CD14-positive monocyte (primary cell): ENCODE measurements around the gene ISG20. TPM values are rescaled to one million over a fixed set of nuclear protein-coding genes. Genes with fewer than 3 reads are reported as not detected.
A peak's percentile ranks its signal among the peaks of the same experiment; 100 is the strongest.
"Not testable (repeated sequence)": the region's sequence is repeated elsewhere in the genome, so short reads cannot be mapped to it uniquely, and the experiment has no call there.

ENCODE experiments used
- DNase-seq, 3 donors: peaks; one replicate each; pipeline ENCODE4 v3.0.0-alpha.2; 2011 to 2022
- H2AFZ ChIP-seq: 2 replicates; pipeline ENCODE4 v1.6.0; 2012; ENCODE audit warnings: mild to moderate bottlenecking, low read depth, low read length, inconsistent platforms; ENCODE audit not compliant: insufficient read depth, poor library complexity, severe bottlenecking
- H3K27ac ChIP-seq, 2 donors: 1 replicate in 1 of 2; 2 replicates in 1 of 2; pipeline ENCODE4 v1.5.1; 2012 to 2013; ENCODE audit warnings: low read length in 2 of 2, control low read depth in 1 of 2, inconsistent platforms in 1 of 2, low read depth in 1 of 2, mild to moderate bottlenecking in 1 of 2
- H3K27me3 ChIP-seq, 2 donors: one replicate each; pipeline versions ENCODE4 v1.6.0 to v1.6.1; 2011 to 2013; ENCODE audit warnings: low read length in 2 of 2; ENCODE audit not compliant: control insufficient read depth in 2 of 2, insufficient read depth in 2 of 2
- H3K36me3 ChIP-seq, 2 donors: replicated peaks in 1 of 2; 1 replicate in 1 of 2; 2 replicates in 1 of 2; pipeline versions ENCODE4 v1.5.1 to v1.6.1; 2012 to 2013; ENCODE audit warnings: low read length in 2 of 2, control low read depth in 1 of 2, inconsistent platforms in 1 of 2, mild to moderate bottlenecking in 1 of 2; ENCODE audit not compliant: insufficient read depth in 2 of 2, control insufficient read depth in 1 of 2
- H3K4me1 ChIP-seq, 2 donors: 1 replicate in 1 of 2; 2 replicates in 1 of 2; pipeline versions ENCODE4 v1.5.1 to v1.6.1; 2012 to 2013; ENCODE audit warnings: low read length in 2 of 2, control low read depth in 1 of 2, inconsistent platforms in 1 of 2, mild to moderate bottlenecking in 1 of 2, moderate library complexity in 1 of 2; ENCODE audit not compliant: insufficient read depth in 2 of 2, control insufficient read depth in 1 of 2
- H3K4me2 ChIP-seq: replicated peaks from 2 replicates; pipeline ENCODE3; 2012; ENCODE audit warnings: low read length, moderate library complexity, mild to moderate bottlenecking; ENCODE audit not compliant: poor library complexity, severe bottlenecking; ENCODE audit errors: extremely low read depth
- H3K4me3 ChIP-seq, 3 experiments: fragments of 200-600 bp in 1 of 3; sonication (generic) in 1 of 3; replicated peaks in 1 of 3; 1 replicate in 2 of 3; 2 replicates in 1 of 3; pipeline ENCODE4 v1.5.1; 2011 to 2013; ENCODE audit warnings: low read length in 3 of 3, mild to moderate bottlenecking in 3 of 3, control low read depth in 2 of 3, low read depth in 2 of 3, inconsistent platforms in 1 of 3, moderate library complexity in 1 of 3
- H3K79me2 ChIP-seq: 2 replicates; pipeline ENCODE4 v1.6.0; 2012; ENCODE audit warnings: mild to moderate bottlenecking, control low read depth, inconsistent platforms, low read length, moderate library complexity; ENCODE audit not compliant: insufficient read depth
- H3K9ac ChIP-seq: 2 replicates; pipeline ENCODE4 v1.6.0; 2017; ENCODE audit warnings: low read length, mild to moderate bottlenecking; ENCODE audit not compliant: insufficient read depth, poor library complexity, severe bottlenecking
- H3K9me3 ChIP-seq, 2 donors: replicated peaks in 1 of 2; 1 replicate in 1 of 2; 2 replicates in 1 of 2; pipeline versions ENCODE4 v1.5.1 to v1.6.1; 2012 to 2013; ENCODE audit warnings: low read length in 2 of 2, control low read depth in 1 of 2; ENCODE audit not compliant: control insufficient read depth in 1 of 2, insufficient read depth in 1 of 2
- H4K20me1 ChIP-seq: 2 replicates; pipeline ENCODE4 v1.6.0; 2012; ENCODE audit warnings: mild to moderate bottlenecking, low read length, control low read depth, moderate library complexity; ENCODE audit not compliant: insufficient read depth
- H3K27ac Mint-ChIP-seq, 7 donors: one replicate each; pipeline ENCODE4 v1.8.0; 2020; ENCODE audit warnings: mild to moderate bottlenecking in 7 of 7, mixed read lengths in 7 of 7, moderate library complexity in 6 of 7, inconsistent platforms in 2 of 7
- H3K27me3 Mint-ChIP-seq, 3 donors: one replicate each; pipeline ENCODE4 v1.8.0; 2021 to 2022; ENCODE audit warnings: low read depth in 3 of 3, mild to moderate bottlenecking in 3 of 3, mixed read lengths in 3 of 3, moderate library complexity in 3 of 3, inconsistent platforms in 1 of 3
- H3K36me3 Mint-ChIP-seq, 2 donors: one replicate each; pipeline ENCODE4 v1.8.0; 2020; ENCODE audit warnings: mixed read lengths in 2 of 2, inconsistent platforms in 1 of 2, mild to moderate bottlenecking in 1 of 2
- H3K4me1 Mint-ChIP-seq: one replicate; pipeline ENCODE4 v1.8.0; 2020; ENCODE audit warnings: mild to moderate bottlenecking, mixed read lengths
- H3K4me3 Mint-ChIP-seq, 2 donors: one replicate each; pipeline ENCODE4 v1.8.0; 2020; ENCODE audit warnings: mild to moderate bottlenecking in 2 of 2, mixed read lengths in 2 of 2, moderate library complexity in 1 of 2
- H3K9me3 Mint-ChIP-seq, 7 donors: one replicate each; pipeline ENCODE4 v1.8.0; 2020 to 2022; ENCODE audit warnings: mixed read lengths in 7 of 7, mild to moderate bottlenecking in 6 of 7, moderate library complexity in 6 of 7, inconsistent platforms in 2 of 7
- WGBS: methylation state at CpG from one replicate; pipeline ENCODE4 v1.1.5; 2013; ENCODE audit warnings: missing lambda C conversion rate; ENCODE audit not compliant: insufficient coverage; 5-methylcytosine and 5-hydroxymethylcytosine counted together
- intact Hi-C, 2 donors: fragments of 100-400 bp; cut with micrococcal nuclease; formaldehyde crosslinking; loops; one replicate each; pipeline versions ENCODE4 v1.15.0 to v1.15.1; 2023
- polyA plus RNA-seq, 3 donors: library from polyadenylated mRNA; depleted of rRNA in 1 of 3; unstranded in 2 of 3; stranded (reverse) in 1 of 3; fragments of 300-500 nt in 2 of 3; fragments of >200 nt in 1 of 3; fragmentation: Illumina TruSeq in 2 of 3; gene quantifications; 1 replicate in 2 of 3; 2 replicates in 1 of 3; pipeline ENCODE4 v1.2.3, GENCODE V29; 2012 to 2021
- TF ChIP-seq, protein P1 (sequence below): fragments of 200-600 bp; IDR thresholded peaks from one replicate; pipeline ENCODE4 v1.8.0; 2022; ENCODE audit warnings: antibody characterized with exemption, mild to moderate bottlenecking

Gene ISG20
- polyA plus RNA-seq, 3 donors: 15.6 to 29.3 (median 25.1) TPM

DNA sequence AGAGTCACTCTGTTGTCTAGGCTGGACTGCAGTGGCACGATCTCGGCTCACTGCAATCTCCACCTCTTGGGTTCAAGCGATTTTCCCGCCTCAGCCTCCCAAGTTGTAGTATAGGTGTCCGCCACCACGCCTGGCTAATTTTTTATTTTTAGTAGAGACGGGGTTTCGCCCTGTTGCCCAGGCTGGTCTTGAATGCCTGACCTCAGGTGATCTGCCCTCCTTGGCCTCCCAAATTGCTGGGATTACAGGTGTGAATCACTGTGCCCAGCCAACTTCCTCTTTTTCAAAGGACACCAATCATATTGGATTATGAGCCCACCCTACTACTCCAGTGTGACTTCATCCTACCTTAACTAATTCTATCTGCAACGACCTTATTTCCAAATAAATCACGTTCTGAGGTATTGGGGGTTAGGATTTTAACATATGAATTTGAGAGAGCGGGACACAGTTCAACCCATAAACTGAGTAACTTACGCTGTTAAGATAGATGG, 3.2 kb downstream of the ISG20 start:
- Histone ChIP-seq H3K27me3 (no peaks in the 10 kb centered on the region), H3K27ac (no peak overlapping the region)
- DNase-seq: no peak

DNA sequence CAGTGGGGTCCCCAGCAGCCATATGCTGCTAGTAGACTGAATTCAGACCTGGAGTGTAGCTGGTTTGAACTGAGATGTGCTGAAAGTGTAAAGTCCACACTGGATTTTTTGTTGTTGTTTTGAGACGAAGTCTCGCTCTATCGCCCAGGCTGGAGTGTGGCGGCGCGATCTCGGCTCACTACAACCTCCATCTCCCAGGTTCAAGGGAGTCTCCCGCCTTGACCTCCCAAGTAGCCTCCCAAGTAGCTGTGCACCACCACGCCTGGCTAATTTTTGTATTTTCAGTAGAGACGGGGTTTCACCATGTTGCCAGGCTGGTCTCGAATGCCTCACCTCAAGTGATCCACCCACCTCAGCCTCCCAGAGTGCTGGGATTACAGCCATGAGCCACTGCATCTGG, 3.7 kb downstream of the ISG20 start:
- not testable (repeated sequence) for H3K4me2 ChIP-seq

More for the DNA sequence above, 3.2 kb downstream of the ISG20 start:
- Histone ChIP-seq H3K4me2 (no peak overlapping the region), H3K9me3 (no peaks in the 10 kb centered on the region), H3K79me2 (no peaks in the 10 kb centered on the region), H3K9ac (no peak overlapping the region), H3K4me3 (no peak overlapping the region), H3K4me1 (peaks cover 39 to 44% of the 10 kb centered on the region in 2 donors), H4K20me1 (no peaks in the 10 kb centered on the region), H2AFZ (no peak overlapping the region), H3K36me3 (no peaks in the 10 kb centered on the region)
- Mint-ChIP-seq H3K27ac (peak overlapping the region in 2 of 7 donors; percentile 89 to 90), H3K9me3 (no peaks in the 10 kb centered on the region), H3K36me3 (peaks cover 0 to 9% of the 10 kb centered on the region in 2 donors), H3K4me1 (peaks cover 44% of the 10 kb centered on the region), H3K27me3 (peaks cover 0 to 3% (median 2%) of the 10 kb centered on the region in 3 donors), H3K4me3 (no peak overlapping the region)
- TF ChIP-seq, protein P1, sequence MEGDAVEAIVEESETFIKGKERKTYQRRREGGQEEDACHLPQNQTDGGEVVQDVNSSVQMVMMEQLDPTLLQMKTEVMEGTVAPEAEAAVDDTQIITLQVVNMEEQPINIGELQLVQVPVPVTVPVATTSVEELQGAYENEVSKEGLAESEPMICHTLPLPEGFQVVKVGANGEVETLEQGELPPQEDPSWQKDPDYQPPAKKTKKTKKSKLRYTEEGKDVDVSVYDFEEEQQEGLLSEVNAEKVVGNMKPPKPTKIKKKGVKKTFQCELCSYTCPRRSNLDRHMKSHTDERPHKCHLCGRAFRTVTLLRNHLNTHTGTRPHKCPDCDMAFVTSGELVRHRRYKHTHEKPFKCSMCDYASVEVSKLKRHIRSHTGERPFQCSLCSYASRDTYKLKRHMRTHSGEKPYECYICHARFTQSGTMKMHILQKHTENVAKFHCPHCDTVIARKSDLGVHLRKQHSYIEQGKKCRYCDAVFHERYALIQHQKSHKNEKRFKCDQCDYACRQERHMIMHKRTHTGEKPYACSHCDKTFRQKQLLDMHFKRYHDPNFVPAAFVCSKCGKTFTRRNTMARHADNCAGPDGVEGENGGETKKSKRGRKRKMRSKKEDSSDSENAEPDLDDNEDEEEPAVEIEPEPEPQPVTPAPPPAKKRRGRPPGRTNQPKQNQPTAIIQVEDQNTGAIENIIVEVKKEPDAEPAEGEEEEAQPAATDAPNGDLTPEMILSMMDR: no peak
- 95% methylated on average over 4 of the region's 12 CpGs for WGBS
- intact Hi-C loops: no loop called here

More for the DNA sequence above, 3.7 kb downstream of the ISG20 start:
- DNase-seq, H3K79me2 ChIP-seq, H3K4me3 ChIP-seq, H3K36me3 Mint-ChIP-seq, H3K9ac ChIP-seq, H3K4me3 Mint-ChIP-seq, H3K27me3 ChIP-seq, H2AFZ ChIP-seq, H3K9me3 Mint-ChIP-seq, H3K27me3 Mint-ChIP-seq, H3K27ac ChIP-seq, H3K9me3 ChIP-seq, intact Hi-C loops, H3K36me3 ChIP-seq, H4K20me1 ChIP-seq: not testable (repeated sequence)
- peaks cover 39% of the 10 kb centered on the region for H3K4me1 Mint-ChIP-seq
- peak overlapping the region in 1 of 7 donors; percentile 46 for H3K27ac Mint-ChIP-seq
- WGBS: 99% methylated on average over 8 of the region's 11 CpGs
- H3K4me1 ChIP-seq: peaks cover 39 to 44% of the 10 kb centered on the region in 2 donors
